ENCODE results near the gene MSH5.

GRCh38 chr6:31690231-31691077, 49.4 kb upstream of the MSH5 start:
- no peak for TF ChIP-seq POLR2G (IDR thresholded peaks at IDR 0.05; ENCODE audit: low read depth, low read length)
- TF ChIP-seq ZNF124 (CRISPR knock-in tag; IDR thresholded peaks at IDR 0.05): no peak
- TF ChIP-seq PBX3 (CRISPR knock-in tag; IDR thresholded peaks at IDR 0.05; ENCODE audit: borderline replicate concordance): no peak
- no peak for TF ChIP-seq NFKB2 (CRISPR knock-in tag; IDR thresholded peaks at IDR 0.05; ENCODE audit: borderline replicate concordance)
- no peak for TF ChIP-seq CTCF (CRISPR knock-in tag; IDR thresholded peaks at IDR 0.05)
- no peak for TF ChIP-seq ZBTB43 (CRISPR knock-in tag; conservative IDR thresholded peaks at IDR 0.05)
- TF ChIP-seq IKZF1 (IDR thresholded peaks at IDR 0.05): no peak
- TF ChIP-seq ZNF430 (CRISPR knock-in tag; IDR thresholded peaks at IDR 0.05): no peak
- no peak for TF ChIP-seq ZNF282 (IDR thresholded peaks at IDR 0.05; ENCODE audit: partially characterized antibody)
- TF ChIP-seq ZNF609 (CRISPR knock-in tag; IDR thresholded peaks at IDR 0.05; ENCODE audit: borderline replicate concordance): no peak
- no peak for TF ChIP-seq NFE2L2 (IDR thresholded peaks at IDR 0.05; ENCODE audit: low read length)
- TF ChIP-seq ZBTB49 (CRISPR knock-in tag; IDR thresholded peaks at IDR 0.05; ENCODE audit: borderline replicate concordance): no peak
- no peak for TF ChIP-seq CC2D1A (CRISPR knock-in tag; IDR thresholded peaks at IDR 0.05)

Data from HepG2 (cell line).